Measurements from ENCODE around the gene DCLRE1C.
"Not testable (repeated sequence)": the region's sequence is repeated elsewhere in the genome, so short reads cannot be mapped to it uniquely, and the experiment has no call there.

- TF ChIP-seq CTCF (IDR thresholded peaks at IDR 0.05); POLR2A (IDR thresholded peaks at IDR 0.05); POLR2AphosphoS5 (IDR thresholded peaks at IDR 0.05; ENCODE audit: insufficient read depth in 1 of 2, low read depth in 1 of 2): not testable (repeated sequence)
Measured at GRCh38 chr10:14991035-14991749, 37.3 kb upstream of the DCLRE1C start.
